GM10248 (cell line): ENCODE results near the gene INTS3.
"Not testable (repeated sequence)": the region's sequence is repeated elsewhere in the genome, so short reads cannot be mapped to it uniquely, and the experiment has no call there.

ENCODE experiments used
- CTCF ChIA-PET: fragments of 300-600 bp; sonication (Branson Sonifier 250); formaldehyde crosslinking; extraction: SDS; loops from one replicate; lab custom pipeline; 2021; ENCODE audit warnings: antibody characterized with exemption; lab: Yijun Ruan, JAX
- POLR2A ChIA-PET: fragments of 350-650 bp; sonication (Branson Sonifier 250); formaldehyde crosslinking; extraction: SDS; loops from one replicate; lab custom pipeline; 2020; ENCODE audit warnings: antibody characterized with exemption; lab: Yijun Ruan, JAX
- DNase-seq: peaks from one replicate; pipeline ENCODE4 v3.0.0; 2012; ENCODE audit errors: extremely low spot score
- CTCF ChIP-seq: IDR thresholded peaks from 2 replicates; pipeline ENCODE4 v1.5.1; 2012; ENCODE audit warnings: mild to moderate bottlenecking, low read depth; ENCODE audit errors: extremely low read depth, missing control alignments, control extremely low read depth

INTS3 gene

GRCh38 chr1:153778051-153778823 is 50.4 kb downstream of the INTS3 start:
- TF ChIP-seq CTCF: no peak
- POLR2A ChIA-PET: no interaction called here
- CTCF ChIA-PET: interaction anchor here (1.5 to 3.5 kb wide), 2 partner anchors 11 to 16 kb away, joined by 3 to 18 read pairs; no protein-coding TSS in a partner anchor
- no peak for DNase-seq

- DNase-seq: no peak
- ChIA-PET POLR2A (no interaction called here), CTCF (interaction anchor here (1.5 kb wide), 1 partner anchor 12 kb away, joined by 3 read pairs; no protein-coding TSS in a partner anchor)
- no peak for TF ChIP-seq CTCF
Observed at GRCh38 chr1:153778824-153779519, 51.1 kb downstream of the INTS3 start.

- ChIA-PET POLR2A (no interaction called here), CTCF (interaction anchor here (1.3 kb wide), 1 partner anchor 9 kb away, joined by 5 read pairs; no protein-coding TSS in a partner anchor)
- no peak for DNase-seq
- TF ChIP-seq CTCF: no peak
Observed at GRCh38 chr1:153779781-153780541, 52.1 kb downstream of the INTS3 start.

GRCh38 chr1:153780551-153780950 is 52.7 kb downstream of the INTS3 start:
- DNase-seq: no peak
- ChIA-PET CTCF (interaction anchor here (0.8 to 1.3 kb wide), 2 partner anchors 9 to 97 kb away, joined by 3 to 5 read pairs; no protein-coding TSS in a partner anchor), POLR2A (no interaction called here)
- no peak for TF ChIP-seq CTCF

GRCh38 chr1:153782648-153783047 is 54.8 kb downstream of the INTS3 start:
- POLR2A ChIA-PET, DNase-seq: not testable (repeated sequence)
- CTCF ChIA-PET: interaction anchor here (1.0 kb wide), 1 partner anchor 14 kb away, joined by 4 read pairs; no protein-coding TSS in a partner anchor

- peak; percentile 97 for DNase-seq
- POLR2A ChIA-PET: interaction anchor here (0.7 kb wide), 1 partner anchor 56 kb away, joined by 3 read pairs; no protein-coding TSS in a partner anchor
- CTCF ChIA-PET: interaction anchor here (0.7 kb wide), 1 partner anchor 8 kb away, joined by 3 read pairs; no protein-coding TSS in a partner anchor
- no peak for TF ChIP-seq CTCF
Observed at GRCh38 chr1:153783233-153784190, 55.7 kb downstream of the INTS3 start.
